BE2C (cell line): ENCODE measurements around the gene PNMA8A.

ENCODE experiments used
- DNase-seq: peaks from one replicate; pipeline ENCODE4 v3.0.0-alpha.2; 2020
- H3K27me3 ChIP-seq: fragments of 250-450 bp; sonication (Bioruptor Pico); 2 replicates; pipeline ENCODE4 v1.5.1; 2020; ENCODE audit warnings: mild to moderate bottlenecking
- H3K36me3 ChIP-seq: fragments of 250-450 bp; sonication (Bioruptor Pico); 2 replicates; pipeline ENCODE4 v1.5.1; 2020; ENCODE audit warnings: mild to moderate bottlenecking
- H3K4me1 ChIP-seq: fragments of 250-450 bp; sonication (Bioruptor Pico); 2 replicates; pipeline ENCODE4 v1.5.1; 2020
- H3K4me3 ChIP-seq: 2 replicates; pipeline ENCODE4 v1.5.1; 2011; ENCODE audit warnings: low read depth, low read length
- H3K9me3 ChIP-seq: fragments of 250-450 bp; sonication (Bioruptor Pico); 2 replicates; pipeline ENCODE4 v1.5.1; 2020
- CTCF ChIP-seq: IDR thresholded peaks from 2 replicates; pipeline ENCODE4 v1.5.1; 2012; ENCODE audit warnings: mild to moderate bottlenecking, low read depth, low read length

The PNMA8A gene

GRCh38 chr19:46449228-46449627 lies 22.1 kb downstream of the PNMA8A start:
- Histone ChIP-seq H3K4me1 (no peaks in the 10 kb centered on the region), H3K4me3 (no peak overlapping the region), H3K27me3 (no peaks in the 10 kb centered on the region), H3K36me3 (no peaks in the 10 kb centered on the region), H3K9me3 (0 out of 2 replicates have a peak, but pooled peaks cover 2% of the 10 kb centered on the region)
- DNase-seq: no peak
- no peak for TF ChIP-seq CTCF

DNA sequence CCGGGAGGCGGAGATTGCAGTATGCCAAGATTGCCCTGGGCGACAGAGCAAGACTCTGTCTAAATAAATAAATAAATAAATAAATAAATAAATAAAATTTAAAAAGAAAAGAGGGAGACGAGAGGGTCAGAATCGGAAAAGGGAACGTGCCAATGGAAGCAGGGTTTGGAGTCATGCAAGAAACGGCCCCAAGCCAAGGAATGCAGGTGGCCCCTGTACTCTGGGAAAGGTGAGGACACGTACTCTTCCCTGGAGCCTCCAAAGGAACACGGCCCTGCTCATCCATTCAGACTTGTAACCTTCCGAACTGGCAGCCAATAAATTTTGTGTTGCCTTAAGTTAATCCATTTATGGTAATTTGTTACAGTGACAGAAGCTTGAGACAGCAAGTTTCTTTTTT lies 22.8 kb downstream of the PNMA8A start:
- no peaks in the 10 kb centered on the region for H3K4me1 ChIP-seq
- no peak overlapping the region for H3K4me3 ChIP-seq
- 0 out of 2 replicates have a peak, but pooled peaks cover 2% of the 10 kb centered on the region for H3K9me3 ChIP-seq
- H3K27me3 ChIP-seq: no peaks in the 10 kb centered on the region
- no peaks in the 10 kb centered on the region for H3K36me3 ChIP-seq
- TF ChIP-seq CTCF: no peak
- DNase-seq: no peak

GRCh38 chr19:46447824-46448223 lies 23.5 kb downstream of the PNMA8A start:
- H3K36me3 ChIP-seq: no peaks in the 10 kb centered on the region

DNA sequence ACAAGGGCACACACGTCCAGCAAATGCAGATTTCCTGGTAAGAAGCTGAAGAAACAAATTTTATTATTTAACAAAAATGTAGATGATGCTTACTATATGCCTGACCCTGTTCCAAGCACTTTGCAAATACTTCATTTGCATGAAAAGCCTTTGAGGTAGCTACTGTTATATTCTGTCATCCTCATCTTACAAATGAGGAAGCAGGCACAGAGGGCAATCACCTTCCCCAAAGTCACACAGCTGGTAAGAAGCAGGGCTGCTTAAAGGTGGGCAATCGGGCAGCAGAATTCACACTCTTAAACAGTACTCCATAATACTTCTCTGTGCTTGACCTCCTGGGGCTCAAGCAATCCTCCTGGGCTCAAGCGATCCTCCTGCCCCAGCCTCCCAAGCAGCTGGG lies 24.4 kb downstream of the PNMA8A start:
- no peak for DNase-seq
- no peak for TF ChIP-seq CTCF

More at GRCh38 chr19:46447824-46448223, 23.5 kb downstream of the PNMA8A start:
- no peak for DNase-seq
- H3K4me3 ChIP-seq: no peak overlapping the region
- no peaks in the 10 kb centered on the region for H3K27me3 ChIP-seq
- H3K4me1 ChIP-seq: no peaks in the 10 kb centered on the region
- 0 out of 2 replicates have a peak, but pooled peaks cover 2% of the 10 kb centered on the region for H3K9me3 ChIP-seq
- no peak for TF ChIP-seq CTCF

GRCh38 chr19:46446021-46446420 lies 25.3 kb downstream of the PNMA8A start:
- 0 out of 2 replicates have a peak, but pooled peaks cover 2% of the 10 kb centered on the region for H3K9me3 ChIP-seq
- H3K4me1 ChIP-seq: no peaks in the 10 kb centered on the region
- TF ChIP-seq CTCF: no peak
- DNase-seq: no peak
- no peak overlapping the region for H3K4me3 ChIP-seq
- H3K27me3 ChIP-seq: no peaks in the 10 kb centered on the region
- H3K36me3 ChIP-seq: no peaks in the 10 kb centered on the region

More for the DNA sequence above, 24.4 kb downstream of the PNMA8A start:
- Histone ChIP-seq H3K4me1 (no peaks in the 10 kb centered on the region), H3K36me3 (no peaks in the 10 kb centered on the region), H3K4me3 (no peak overlapping the region), H3K27me3 (no peaks in the 10 kb centered on the region), H3K9me3 (0 out of 2 replicates have a peak, but pooled peaks cover 2% of the 10 kb centered on the region)

DNA sequence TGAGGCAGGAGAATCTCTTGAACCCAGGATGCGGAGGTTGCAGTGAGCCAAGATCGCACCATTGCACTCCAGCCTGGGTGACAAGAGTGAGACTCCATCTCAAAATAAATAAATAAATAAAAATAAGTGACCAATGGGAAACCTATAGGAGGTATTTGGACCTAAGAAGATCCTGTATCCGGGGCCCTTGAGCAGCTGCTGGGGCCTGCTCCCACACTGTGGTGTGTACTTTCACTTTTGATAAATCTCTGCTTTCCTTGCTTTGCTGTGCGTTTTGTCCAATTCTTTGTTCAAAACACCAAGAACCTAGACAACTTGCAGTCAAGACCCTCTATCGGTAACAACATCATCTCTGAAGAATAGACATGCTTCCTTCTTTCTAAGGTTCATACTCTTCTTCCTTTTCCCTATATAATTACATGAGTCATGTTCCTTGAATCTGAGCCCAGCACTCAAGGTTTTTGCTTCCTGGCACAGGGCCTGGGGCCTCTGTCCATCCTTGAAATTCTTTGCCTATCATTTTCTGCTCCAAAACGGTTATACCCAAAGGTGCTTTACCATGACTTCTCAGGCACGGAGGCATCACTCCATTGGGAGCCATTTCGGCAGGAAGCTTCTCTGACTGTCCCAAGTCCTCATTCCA lies 28.4 kb downstream of the PNMA8A start:
- TF ChIP-seq CTCF: no peak
- DNase-seq: no peak
- H3K27me3 ChIP-seq: no peaks in the 10 kb centered on the region
- H3K36me3 ChIP-seq: no peaks in the 10 kb centered on the region
- H3K4me3 ChIP-seq: no peak overlapping the region
- no peaks in the 10 kb centered on the region for H3K4me1 ChIP-seq
- no peaks in the 10 kb centered on the region for H3K9me3 ChIP-seq
